Prostate gland (tissue), 2 donors: ENCODE results near the gene MAML2.

Source experiments
- POLR2A ChIP-seq: fragments of 450-650 bp; IDR thresholded peaks from one replicate; pipeline ENCODE4 v1.6.1; 2016; ENCODE audit warnings: antibody characterized with exemption, mild to moderate bottlenecking
- POLR2AphosphoS5 ChIP-seq: sonication (generic); formaldehyde crosslinking; IDR thresholded peaks from one replicate; pipeline ENCODE4 v1.6.1; 2017; ENCODE audit warnings: antibody characterized with exemption
- TF ChIP-seq, protein P1 (sequence below), 4 experiments: fragments of 200-600 bp in 2 of 4; fragments of 450-650 bp in 2 of 4; sonication (generic) in 2 of 4; IDR thresholded peaks; 1 replicate in 3 of 4; 2 replicates in 1 of 4; pipeline ENCODE4 v1.5.1; 2016 to 2019; ENCODE audit warnings: antibody characterized with exemption in 4 of 4, mild to moderate bottlenecking in 2 of 4, moderate library complexity in 2 of 4

DNA sequence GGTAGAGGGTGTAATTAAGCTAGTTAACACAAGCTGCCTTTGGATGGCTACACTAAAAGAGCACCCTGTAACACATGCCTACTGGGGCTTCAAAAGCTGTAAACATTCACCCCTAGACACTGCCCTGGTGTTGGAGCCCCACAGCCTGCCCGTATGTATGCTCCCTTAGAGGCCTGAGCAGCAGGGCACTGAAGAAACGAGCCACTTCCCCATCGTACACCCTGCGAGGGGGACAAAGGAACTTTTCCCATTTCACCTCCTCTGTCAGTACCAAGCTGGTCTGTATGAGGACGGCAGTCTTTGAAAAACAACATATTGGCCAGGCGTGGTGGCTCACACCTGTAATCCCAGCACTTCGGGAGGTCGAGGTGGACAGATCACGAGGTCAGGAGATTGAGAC, 77.0 kb downstream of the MAML2 start:
- TF ChIP-seq, protein P1, sequence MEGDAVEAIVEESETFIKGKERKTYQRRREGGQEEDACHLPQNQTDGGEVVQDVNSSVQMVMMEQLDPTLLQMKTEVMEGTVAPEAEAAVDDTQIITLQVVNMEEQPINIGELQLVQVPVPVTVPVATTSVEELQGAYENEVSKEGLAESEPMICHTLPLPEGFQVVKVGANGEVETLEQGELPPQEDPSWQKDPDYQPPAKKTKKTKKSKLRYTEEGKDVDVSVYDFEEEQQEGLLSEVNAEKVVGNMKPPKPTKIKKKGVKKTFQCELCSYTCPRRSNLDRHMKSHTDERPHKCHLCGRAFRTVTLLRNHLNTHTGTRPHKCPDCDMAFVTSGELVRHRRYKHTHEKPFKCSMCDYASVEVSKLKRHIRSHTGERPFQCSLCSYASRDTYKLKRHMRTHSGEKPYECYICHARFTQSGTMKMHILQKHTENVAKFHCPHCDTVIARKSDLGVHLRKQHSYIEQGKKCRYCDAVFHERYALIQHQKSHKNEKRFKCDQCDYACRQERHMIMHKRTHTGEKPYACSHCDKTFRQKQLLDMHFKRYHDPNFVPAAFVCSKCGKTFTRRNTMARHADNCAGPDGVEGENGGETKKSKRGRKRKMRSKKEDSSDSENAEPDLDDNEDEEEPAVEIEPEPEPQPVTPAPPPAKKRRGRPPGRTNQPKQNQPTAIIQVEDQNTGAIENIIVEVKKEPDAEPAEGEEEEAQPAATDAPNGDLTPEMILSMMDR (IDR thresholded peaks at IDR 0.05): no peak
- no peak for TF ChIP-seq POLR2A
- no peak for TF ChIP-seq POLR2AphosphoS5
